Measurements from ENCODE around the gene HAUS3. TPM values are rescaled to one million over a fixed set of nuclear protein-coding genes. Genes with fewer than 3 reads are reported as not detected.

HAUS3 gene
- total and polyA plus RNA-seq, 10 of the 15 experiments (the other 5 are each of a cell fraction or from before 2014, with no cell fraction given), result 4.2 to 23.9 (median 12.3) TPM

GRCh38 chr4:2281575-2282343 lies 39.8 kb upstream of the HAUS3 start:
- TF ChIP-seq POLR2A (IDR thresholded peaks at IDR 0.05; ENCODE audit: low read depth, low read length) (0 out of 2 replicates have a peak, but pooled peaks have one; percentile 30), IKZF1 (conservative IDR thresholded peaks at IDR 0.05) (0 out of 2 replicates have a peak, but pooled peaks have one; percentile 21), IKZF2 (IDR thresholded peaks at IDR 0.05) (0 out of 4 replicates have a peak, but pooled peaks of 1 of the 2 experiments have one; percentile 29), SIX5 (IDR thresholded peaks at IDR 0.05; ENCODE audit: low read depth, low read length, severe bottlenecking) (no peak), PKNOX1 (IDR thresholded peaks at IDR 0.05) (peak; percentile 73; the same call in 1 of the 2 replicates), JUND (IDR thresholded peaks at IDR 0.05; ENCODE audit: low read depth, low read length) (no peak), ZNF622 (IDR thresholded peaks at IDR 0.05) (no peak), EP300 (IDR thresholded peaks at IDR 0.05; ENCODE audit: borderline replicate concordance in 1 of 2, control insufficient read depth in 1 of 2, low read depth in 2 of 2, low read length in 2 of 2) (no peak; a peak in 1 of 4 replicates), CREM (IDR thresholded peaks at IDR 0.05; ENCODE audit: low read depth) (no peak), TCF12 (IDR thresholded peaks at IDR 0.05; ENCODE audit: low read depth, low read length) (peak; percentile 41; the same call in 1 of the 2 replicates), DPF2 (IDR thresholded peaks at IDR 0.05) (no peak), BCL11A (IDR thresholded peaks at IDR 0.05; ENCODE audit: low read depth, low read length) (no peak), PAX8 (IDR thresholded peaks at IDR 0.05) (no peak), BHLHE40 (IDR thresholded peaks at IDR 0.05; ENCODE audit: borderline replicate concordance in 1 of 2, low read depth in 2 of 2, low read length in 1 of 2) (peak in 1 of 2 experiments; percentile 43; a peak in 1 of 4 replicates), IRF4 (IDR thresholded peaks at IDR 0.05; ENCODE audit: low read depth, low read length) (no peak), EZH2 (IDR thresholded peaks at IDR 0.05; ENCODE audit: borderline replicate concordance, control insufficient read depth, low read depth, low read length) (no peak), STAT1 (conservative IDR thresholded peaks at IDR 0.05) (no peak), YY1 (IDR thresholded peaks at IDR 0.05; ENCODE audit: low read depth, low read length) (no peak), POU2F2 (IDR thresholded peaks at IDR 0.05; ENCODE audit: borderline replicate concordance, low read depth, low read length) (no peak), ZNF217 (IDR thresholded peaks at IDR 0.05) (no peak), RAD21 (IDR thresholded peaks at IDR 0.05; ENCODE audit: insufficient read depth, low read depth, low read length) (peak; percentile 36; the same call in 1 of the 2 replicates), CTCF (IDR thresholded peaks at IDR 0.05 in 2 of 3, conservative IDR thresholded peaks at IDR 0.05 in 1 of 3; ENCODE audit: control insufficient read depth in 2 of 3, extremely low read depth in 1 of 3, insufficient read depth in 1 of 3, low read depth in 3 of 3, low read length in 3 of 3) (peak; percentile 15 to 27 (median 24); a peak in 4 of 6 replicates)
- in situ Hi-C loops (cut with MboI), result no loop called here
- no TSS peak for BruUV-seq (replicated peaks)
- SMC1A ChIA-PET (ENCODE audit: uncharacterized antibody, unreplicated experiment), result interaction anchor here (1.1 to 1.4 kb wide), 2 partner anchors 43 to 72 kb away, joined by 3 to 4 read pairs; no protein-coding TSS in a partner anchor
- Histone ChIP-seq H3K27ac (ENCODE audit: control insufficient read depth, insufficient read depth) (no peak overlapping the region), H3K27me3 (replicated peaks in 1 of 2; ENCODE audit: control insufficient read depth in 2 of 2, insufficient read depth in 2 of 2, low read length in 1 of 2) (no peaks in the 10 kb centered on the region), H3K79me2 (ENCODE audit: control insufficient read depth, insufficient read depth, low read length) (no peaks in the 10 kb centered on the region), H3K4me1 (ENCODE audit: control insufficient read depth, insufficient read depth, low read length) (peaks cover 7% of the 10 kb centered on the region), H4K20me1 (ENCODE audit: control insufficient read depth, insufficient read depth) (no peaks in the 10 kb centered on the region), H2AFZ (ENCODE audit: control insufficient read depth, low read depth, low read length) (peak overlapping the region; percentile 65), H3K9me3 (replicated peaks; ENCODE audit: control insufficient read depth, insufficient read depth, low read length) (no peaks in the 10 kb centered on the region), H3K4me2 (ENCODE audit: control insufficient read depth, insufficient read depth) (peak overlapping the region; percentile 55; the same call in 1 of the 2 replicates), H3K36me3 (ENCODE audit: control insufficient read depth in 2 of 2, insufficient read depth in 2 of 2, low read length in 1 of 2) (no peaks in the 10 kb centered on the region), H3K4me3 (no peak overlapping the region), H3K9ac (ENCODE audit: control insufficient read depth, insufficient read depth, low read length) (no peak overlapping the region)
- ATAC-seq (peak; percentile 91), DNase-seq (ENCODE audit: low read depth, low spot score) (peak; percentile 41), FAIRE-seq (no peak)
- POLR2A ChIA-PET, result interaction anchor here (0.5 to 0.6 kb wide), 2 partner anchors 187 to 447 kb away, joined by 3 to 9 read pairs; partner anchors contain the start of gene RNF4
- CTCF ChIA-PET, result interaction anchor here (0.9 to 1.3 kb wide), 2 partner anchors 43 to 131 kb away, joined by 3 to 4 read pairs; no protein-coding TSS in a partner anchor
- RAD21 ChIA-PET (ENCODE audit: unreplicated experiment), result interaction anchor here (0.8 to 1.0 kb wide), 2 partner anchors 9 to 19 kb away, joined by 3 to 4 read pairs; no protein-coding TSS in a partner anchor
- 12% methylated on average over 10 of the region's 10 CpGs for WGBS (ENCODE audit: insufficient coverage, insufficient replicate concordance, low lambda C conversion rate, missing lambda C conversion rate)
- intact Hi-C loops (cut with micrococcal nuclease; ENCODE audit: unreplicated experiment), result no loop called here

Data from GM12878 (cell line).